Stimulated activated CD4-positive, alpha-beta T cell treated with anti-CD3 and anti-CD28 coated beads, Interleukin-12 subunit alpha, Interleukin-12 subunit beta, amount 100 ng/mL, for 4 hours (primary cell): ENCODE results near the gene KCNE1.

Experiments
- DNase-seq: peaks from one replicate; pipeline ENCODE4 v3.0.0-alpha.2; 2020

Gene KCNE1

GRCh38 chr21:34534522-34534921, 22.5 kb upstream of the KCNE1 start:
- DNase-seq, result no peak

GRCh38 chr21:34533938-34534337, 21.9 kb upstream of the KCNE1 start:
- DNase-seq, result no peak

GRCh38 chr21:34531399-34531798, 19.4 kb upstream of the KCNE1 start:
- no peak for DNase-seq

DNA sequence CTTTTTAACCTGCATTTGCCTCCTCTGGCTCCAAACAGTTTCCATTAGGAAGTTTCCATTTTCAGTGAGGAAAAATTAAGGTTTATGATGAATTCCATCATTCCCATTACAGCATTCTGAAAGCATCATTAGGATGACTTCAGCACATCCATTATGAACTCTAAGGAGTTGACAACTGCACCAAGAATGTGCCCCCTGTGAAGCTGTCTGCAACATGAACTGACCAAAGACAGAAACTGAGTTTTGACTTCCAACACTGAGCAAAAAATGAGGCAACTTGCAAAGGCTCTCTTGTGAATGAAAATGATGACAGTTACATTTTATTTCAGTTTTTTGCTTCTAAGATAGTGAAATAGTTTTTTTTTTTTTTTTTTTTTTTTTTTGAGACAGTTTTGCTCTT, 18.3 kb upstream of the KCNE1 start:
- DNase-seq, result no peak

GRCh38 chr21:34528131-34528561, 16.1 kb upstream of the KCNE1 start:
- DNase-seq, result no peak

GRCh38 chr21:34526618-34527290, 14.7 kb upstream of the KCNE1 start:
- peak; percentile 32 for DNase-seq

GRCh38 chr21:34526241-34526617, 14.2 kb upstream of the KCNE1 start:
- no peak for DNase-seq

DNA sequence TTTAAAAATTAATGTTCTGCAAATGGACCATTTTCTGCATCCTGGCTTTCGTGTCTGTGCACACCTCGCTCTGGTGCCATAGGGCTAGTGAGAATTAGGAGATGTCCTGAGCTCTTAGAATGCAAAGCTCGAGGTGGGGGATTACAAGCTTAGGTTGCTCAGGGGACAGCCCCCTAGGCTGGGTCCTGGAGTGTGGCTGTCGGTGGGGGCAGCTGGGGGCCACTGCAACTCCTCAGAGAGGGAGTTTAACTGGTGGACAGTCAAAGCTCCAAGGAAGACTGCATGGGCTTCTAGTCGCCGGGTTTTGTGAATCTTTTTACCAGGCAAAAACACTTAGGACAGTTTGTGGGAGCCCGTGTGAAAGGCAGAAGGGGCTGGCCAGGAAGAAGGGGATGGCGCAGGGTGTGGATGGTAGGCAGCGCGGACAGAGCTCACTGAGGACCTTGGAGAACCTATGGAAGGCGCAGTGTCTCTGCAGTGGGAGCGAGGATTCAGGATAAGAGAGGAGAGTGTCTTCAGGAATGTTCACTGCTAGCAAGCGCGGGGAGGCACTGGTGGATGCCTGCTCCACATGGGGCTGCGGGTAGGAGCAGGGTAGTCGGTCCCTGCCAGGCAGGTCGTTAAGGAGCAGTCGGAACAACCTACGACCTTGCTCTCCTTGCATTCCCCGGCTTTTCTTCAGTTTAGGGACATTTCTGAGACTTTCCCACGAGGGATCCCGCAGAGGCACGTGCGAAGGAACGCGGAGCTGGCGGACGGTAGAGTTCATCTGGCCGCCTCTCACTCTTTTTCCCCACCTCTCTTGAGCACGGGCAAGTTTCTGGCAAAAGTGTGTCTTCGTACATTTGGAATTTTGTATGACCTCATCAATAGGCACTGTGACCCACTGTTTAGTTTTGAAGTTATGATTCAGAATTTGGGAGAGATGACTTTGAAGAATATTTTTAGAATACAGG, 12.9 kb upstream of the KCNE1 start:
- DNase-seq, result no peak

GRCh38 chr21:34523019-34523555, 11.1 kb upstream of the KCNE1 start:
- no peak for DNase-seq

DNA sequence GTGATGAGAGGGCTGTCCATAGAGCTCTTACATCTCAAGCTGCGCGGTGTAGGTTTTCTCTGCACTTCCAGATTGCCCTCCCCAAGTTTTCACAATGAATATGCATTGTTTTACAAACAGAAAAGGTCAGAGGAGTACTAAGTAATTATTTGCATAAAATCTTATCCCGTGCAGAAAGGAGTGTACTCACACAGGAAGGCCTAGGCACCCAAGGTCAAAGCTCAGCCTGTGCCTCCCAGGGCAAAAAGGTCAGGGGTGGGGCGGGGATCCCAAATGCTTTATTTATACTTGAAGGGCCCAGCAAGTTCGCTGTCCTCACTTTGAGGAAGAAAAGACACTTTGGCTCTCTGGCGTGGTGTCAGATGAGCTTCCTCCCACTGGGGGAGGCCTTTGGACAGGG, 10.3 kb upstream of the KCNE1 start:
- DNase-seq, result no peak

- no peak for DNase-seq
Observed at GRCh38 chr21:34521561-34521960, 9.6 kb upstream of the KCNE1 start.

GRCh38 chr21:34520764-34521508, 8.9 kb upstream of the KCNE1 start:
- DNase-seq, result no peak

GRCh38 chr21:34520281-34520680, 8.3 kb upstream of the KCNE1 start:
- DNase-seq, result no peak

GRCh38 chr21:34519694-34520093, 7.7 kb upstream of the KCNE1 start:
- no peak for DNase-seq

DNA sequence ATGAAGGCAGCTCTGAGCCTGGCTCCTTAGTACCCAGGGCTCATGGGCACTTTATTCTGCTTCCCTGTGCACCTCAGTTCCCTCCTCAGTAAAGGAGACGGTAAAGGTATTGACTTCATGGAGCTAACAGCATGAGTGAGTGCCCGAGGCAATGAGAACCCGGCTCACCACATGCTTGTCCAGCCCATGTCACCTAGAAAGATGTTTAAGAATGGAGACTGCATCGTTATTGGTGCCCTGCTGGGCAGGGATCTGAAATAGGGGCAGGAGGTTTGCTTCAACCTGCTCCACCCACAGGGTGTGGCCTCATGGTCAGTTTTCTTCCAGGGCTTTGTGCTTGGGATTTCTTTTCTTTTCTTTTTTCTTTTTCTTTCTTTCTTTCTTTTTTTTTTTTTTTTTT, 7.0 kb upstream of the KCNE1 start:
- no peak for DNase-seq

DNA sequence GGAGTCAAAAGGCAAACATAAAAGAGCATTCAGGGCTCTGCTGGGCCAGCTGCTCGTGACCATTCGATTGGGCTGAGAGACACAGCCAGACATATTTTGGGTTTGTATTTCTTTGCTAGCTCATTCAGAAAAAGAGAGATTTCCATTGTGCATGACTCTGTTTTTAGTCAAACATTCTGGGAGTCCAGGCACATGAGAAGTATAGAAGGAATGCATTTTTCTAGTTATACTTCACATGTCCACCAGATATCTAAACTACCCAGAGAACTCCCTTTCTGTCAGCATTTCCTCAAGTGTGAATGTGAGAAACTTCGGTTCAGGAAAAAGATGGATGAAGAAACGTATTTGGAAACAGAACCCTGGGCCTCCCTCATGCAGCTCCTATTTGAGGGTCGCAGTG, 6.3 kb upstream of the KCNE1 start:
- no peak for DNase-seq

DNA sequence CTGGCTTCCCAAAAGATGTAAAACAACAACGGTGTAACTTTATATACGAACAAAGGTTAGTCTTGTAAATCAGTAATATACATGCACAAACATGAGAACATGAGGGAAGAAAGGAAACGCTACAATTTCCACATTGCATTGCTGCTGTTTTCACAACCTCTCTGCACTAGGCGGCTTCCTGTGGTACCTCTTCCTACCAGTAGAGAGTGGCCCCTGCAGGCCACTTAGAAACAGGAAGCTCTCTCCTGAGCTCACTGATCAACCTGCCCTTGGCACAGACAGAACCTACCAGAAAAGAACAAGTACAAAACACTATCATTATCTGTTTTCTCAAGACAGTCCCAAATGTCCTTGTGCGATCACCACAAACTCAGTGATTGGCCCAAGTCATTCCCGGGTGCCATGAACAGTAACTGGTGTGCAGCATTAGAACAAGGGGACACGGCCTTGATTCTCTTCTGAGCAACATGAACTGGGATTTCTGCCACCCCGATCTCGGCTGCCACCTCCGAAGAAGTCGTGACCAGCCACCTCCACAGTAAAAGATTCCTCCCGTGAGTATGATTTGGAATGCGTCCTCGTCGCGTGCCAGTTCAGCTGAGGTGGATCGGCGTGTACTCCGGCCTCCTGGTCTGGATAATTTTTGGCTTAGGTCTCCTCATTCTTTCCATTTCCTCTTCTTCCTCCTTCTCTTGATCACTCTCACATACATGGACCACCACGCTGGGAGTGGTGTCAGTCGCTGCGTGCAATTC, 5.7 kb upstream of the KCNE1 start:
- DNase-seq, result no peak

- DNase-seq, result no peak
Observed at GRCh38 chr21:34517039-34517438, 5.0 kb upstream of the KCNE1 start.

- no peak for DNase-seq
Observed at GRCh38 chr21:34514576-34515115, 2.6 kb upstream of the KCNE1 start.

DNA sequence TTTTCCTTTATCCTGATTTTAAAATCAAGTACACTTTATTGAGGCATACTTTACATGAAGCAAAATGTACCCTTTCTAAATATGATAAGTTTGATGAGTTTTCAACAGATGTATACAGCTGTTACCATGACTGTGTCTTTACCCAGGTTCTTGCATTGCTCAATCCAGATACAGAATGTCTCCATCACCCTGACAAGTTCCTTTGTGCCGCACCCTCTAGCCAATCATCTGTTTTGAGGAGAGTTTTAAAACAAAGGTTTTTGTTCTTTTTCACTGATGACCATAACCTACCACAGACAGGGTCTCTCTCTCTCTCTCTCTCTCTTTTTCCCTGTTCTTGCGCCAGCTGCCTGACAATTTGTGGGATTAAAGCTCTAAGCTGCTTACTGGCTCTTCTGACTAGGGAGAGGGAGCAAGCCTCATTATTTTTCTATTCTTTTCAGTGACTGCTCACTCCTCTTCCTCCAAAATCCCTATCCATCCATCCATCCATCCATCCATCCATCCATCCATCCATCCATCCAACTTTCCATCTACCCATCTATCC, 1.2 kb upstream of the KCNE1 start:
- DNase-seq, result no peak

DNA sequence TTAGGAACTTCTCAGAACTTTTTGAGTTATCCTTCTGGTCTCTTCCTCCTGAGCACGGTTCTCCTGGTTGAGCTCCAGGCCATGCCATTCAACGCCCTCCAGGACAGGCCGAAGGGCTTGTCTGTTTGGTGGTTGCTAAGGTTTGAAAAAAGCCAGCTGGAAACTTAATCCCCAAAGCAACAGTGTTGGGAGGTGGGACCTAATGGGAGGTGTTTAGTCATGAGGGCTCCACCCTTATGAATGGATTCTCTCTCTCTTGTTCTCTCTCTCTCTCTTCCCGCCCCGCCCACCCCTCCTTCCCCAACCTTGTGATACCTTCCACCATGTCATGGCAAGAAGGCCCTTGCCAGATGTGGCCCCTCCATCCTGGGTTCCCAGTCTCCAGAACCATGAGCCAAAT, 829 bp downstream of the KCNE1 start:
- no peak for DNase-seq
